Neural cell (in vitro differentiated cells): Measurements from ENCODE around the gene HOXA10. TPM values are rescaled to one million over a fixed set of nuclear protein-coding genes. Genes with fewer than 3 reads are reported as not detected.

Experiments used
- H2AFZ ChIP-seq: fragments of 200-600, 300-800 bp; sonication (generic), shearing (Covaris generic); 2 replicates; pipeline ENCODE4 v1.6.0; 2014; ENCODE audit warnings: low read depth, mild to moderate bottlenecking, antibody characterized with exemption, low read length, moderate library complexity
- H3F3A ChIP-seq: fragments of 200-600 bp; shearing (Covaris generic); 2 replicates; pipeline ENCODE4 v1.6.1; 2016; ENCODE audit warnings: mild to moderate bottlenecking, moderate library complexity, mixed read lengths, antibody characterized with exemption, low read length; ENCODE audit not compliant: insufficient read depth, poor library complexity, severe bottlenecking
- H3K27ac ChIP-seq: fragments of 200-600, 300-800 bp; sonication (generic), shearing (Covaris generic); 2 replicates; pipeline ENCODE4 v1.5.1; 2014; ENCODE audit warnings: mild to moderate bottlenecking, low read length, moderate library complexity
- H3K27me3 ChIP-seq: fragments of 300-800, 200-600 bp; sonication (generic), shearing (Covaris generic); 2 replicates; pipeline ENCODE4 v1.6.0; 2014; ENCODE audit warnings: mild to moderate bottlenecking, low read depth, low read length, moderate library complexity; ENCODE audit not compliant: insufficient read depth
- H3K36me3 ChIP-seq: fragments of 300-800, 200-600 bp; sonication (generic), shearing (Covaris generic); 2 replicates; pipeline ENCODE4 v1.5.1; 2014; ENCODE audit warnings: mild to moderate bottlenecking, antibody characterized with exemption, low read length, moderate library complexity; ENCODE audit not compliant: insufficient read depth
- H3K4me2 ChIP-seq: fragments of 300-800, 200-600 bp; sonication (generic), shearing (Covaris generic); 2 replicates; pipeline ENCODE4 v1.6.0; 2014; ENCODE audit warnings: mild to moderate bottlenecking, low read length
- H3K4me3 ChIP-seq: fragments of 300-800, 200-600 bp; sonication (generic), shearing (Covaris generic); 2 replicates; pipeline ENCODE4 v1.5.1; 2014; ENCODE audit warnings: mild to moderate bottlenecking, low read length, moderate library complexity
- H3K79me2 ChIP-seq: fragments of 200-600 bp; shearing (Covaris generic); replicated peaks from 2 replicates; pipeline ENCODE4 v1.6.0; 2014; ENCODE audit warnings: mild to moderate bottlenecking, low read length, moderate library complexity; ENCODE audit not compliant: insufficient read depth
- H3K9ac ChIP-seq: fragments of 300-800, 200-600 bp; sonication (generic), shearing (Covaris generic); 2 replicates; pipeline ENCODE4 v1.6.1; 2016; ENCODE audit warnings: mild to moderate bottlenecking, low read length, mixed read lengths
- H3K9me2 ChIP-seq: fragments of 200-600 bp; shearing (Covaris generic); 2 replicates; pipeline ENCODE4 v1.6.1; 2016; ENCODE audit warnings: mild to moderate bottlenecking, low read length, mixed read lengths; ENCODE audit not compliant: insufficient read depth
- H3K9me3 ChIP-seq: fragments of 200-600, 300-800 bp; sonication (generic), shearing (Covaris generic); 2 replicates; pipeline ENCODE4 v1.6.1; 2016; ENCODE audit warnings: mild to moderate bottlenecking, mixed run types, low read length, moderate library complexity, mixed read lengths
- H4K20me1 ChIP-seq: fragments of 200-600 bp; shearing (Covaris generic); 2 replicates; pipeline ENCODE4 v1.6.1; 2016; ENCODE audit warnings: mild to moderate bottlenecking, mixed run types; ENCODE audit not compliant: insufficient read depth
- CTCF ChIP-seq: fragments of 450-650 bp; IDR thresholded peaks from 2 replicates; pipeline ENCODE4 v1.5.1; 2014; ENCODE audit warnings: antibody characterized with exemption, mild to moderate bottlenecking, moderate library complexity; ENCODE audit not compliant: poor library complexity, severe bottlenecking
- EP300 ChIP-seq: fragments of 450-650 bp; conservative IDR thresholded peaks from 2 replicates; pipeline ENCODE4 v1.6.1; 2014; ENCODE audit warnings: antibody characterized with exemption, mild to moderate bottlenecking, moderate library complexity; ENCODE audit not compliant: poor library complexity, severe bottlenecking
- EZH2 ChIP-seq: fragments of 200-600, 300-800 bp; shearing (Covaris generic), sonication (generic); IDR thresholded peaks from 2 replicates; pipeline ENCODE4 v1.6.1; 2014; ENCODE audit warnings: antibody characterized with exemption, low read length, borderline replicate concordance, mild to moderate bottlenecking; ENCODE audit not compliant: insufficient read depth, poor library complexity, severe bottlenecking
- MXI1 ChIP-seq: fragments of 450-650 bp; conservative IDR thresholded peaks from 2 replicates; pipeline ENCODE4 v1.6.1; 2014; ENCODE audit warnings: antibody characterized with exemption, mild to moderate bottlenecking; ENCODE audit not compliant: poor library complexity, severe bottlenecking
- POLR2AphosphoS5 ChIP-seq: IDR thresholded peaks from 2 replicates; pipeline ENCODE4 v1.6.1; 2012
- RAD21 ChIP-seq: fragments of 450-650 bp; conservative IDR thresholded peaks from 2 replicates; pipeline ENCODE4 v1.6.1; 2014; ENCODE audit warnings: antibody characterized with exemption, mild to moderate bottlenecking, moderate library complexity
- REST ChIP-seq: IDR thresholded peaks from 2 replicates; pipeline ENCODE4 v1.6.1; 2012; ENCODE audit warnings: borderline replicate concordance
- SMC3 ChIP-seq: fragments of 450-650 bp; conservative IDR thresholded peaks from 2 replicates; pipeline ENCODE4 v1.6.1; 2014; ENCODE audit warnings: antibody characterized with exemption, mild to moderate bottlenecking, moderate library complexity; ENCODE audit not compliant: poor library complexity
- TAF1 ChIP-seq: IDR thresholded peaks from 2 replicates; pipeline ENCODE4 v1.6.1; 2012; ENCODE audit warnings: low read depth
- polyA plus RNA-seq: library from polyadenylated mRNA; depleted of rRNA; stranded (reverse); fragments of >200 nt; gene quantifications from 2 replicates; pipeline ENCODE4 v1.2.3, GENCODE V29; 2014

Gene HOXA10
- polyA plus RNA-seq, 1 donor from 2014 or later: not detected

- Histone ChIP-seq H3K4me3 (no peak overlapping the region), H3F3A (no peaks in the 10 kb centered on the region), H3K27ac (no peak overlapping the region), H3K36me3 (no peaks in the 10 kb centered on the region), H4K20me1 (no peaks in the 10 kb centered on the region), H2AFZ (no peak overlapping the region), H3K9ac (no peak overlapping the region), H3K79me2 (no peaks in the 10 kb centered on the region), H3K9me3 (peaks cover 10% of the 10 kb centered on the region), H3K4me2 (no peak overlapping the region), H3K27me3 (peaks cover 98% of the 10 kb centered on the region), H3K9me2 (no peaks in the 10 kb centered on the region)
- TF ChIP-seq SMC3 (no peak), REST (no peak), MXI1 (no peak)
Observed at GRCh38 chr7:27134392-27134791, 39.7 kb downstream of the HOXA10 start.

GRCh38 chr7:27133409-27134231, 40.5 kb downstream of the HOXA10 start:
- H3K4me2 ChIP-seq: no peak overlapping the region
- no peak overlapping the region for H2AFZ ChIP-seq
- TF ChIP-seq SMC3 (no peak), CTCF (no peak), EZH2 (no peak), RAD21 (no peak), EP300 (no peak), MXI1 (no peak), POLR2AphosphoS5 (no peak), TAF1 (no peak), REST (no peak)
- no peaks in the 10 kb centered on the region for H4K20me1 ChIP-seq
- H3K9me2 ChIP-seq: no peaks in the 10 kb centered on the region
- H3K36me3 ChIP-seq: no peaks in the 10 kb centered on the region
- H3K27me3 ChIP-seq: peaks cover 98% of the 10 kb centered on the region
- H3K4me3 ChIP-seq: no peak overlapping the region
- no peaks in the 10 kb centered on the region for H3F3A ChIP-seq
- peaks cover 16% of the 10 kb centered on the region for H3K9me3 ChIP-seq
- H3K27ac ChIP-seq: no peak overlapping the region
- no peak overlapping the region for H3K9ac ChIP-seq
- H3K79me2 ChIP-seq: no peaks in the 10 kb centered on the region
